Measurements from ENCODE around the gene NEUROD2.

NEUROD2 gene

GRCh38 chr17:39618956-39619785 is 11.5 kb upstream of the NEUROD2 start:
- DNase-seq (ENCODE audit: low spot score), result no peak

DNA sequence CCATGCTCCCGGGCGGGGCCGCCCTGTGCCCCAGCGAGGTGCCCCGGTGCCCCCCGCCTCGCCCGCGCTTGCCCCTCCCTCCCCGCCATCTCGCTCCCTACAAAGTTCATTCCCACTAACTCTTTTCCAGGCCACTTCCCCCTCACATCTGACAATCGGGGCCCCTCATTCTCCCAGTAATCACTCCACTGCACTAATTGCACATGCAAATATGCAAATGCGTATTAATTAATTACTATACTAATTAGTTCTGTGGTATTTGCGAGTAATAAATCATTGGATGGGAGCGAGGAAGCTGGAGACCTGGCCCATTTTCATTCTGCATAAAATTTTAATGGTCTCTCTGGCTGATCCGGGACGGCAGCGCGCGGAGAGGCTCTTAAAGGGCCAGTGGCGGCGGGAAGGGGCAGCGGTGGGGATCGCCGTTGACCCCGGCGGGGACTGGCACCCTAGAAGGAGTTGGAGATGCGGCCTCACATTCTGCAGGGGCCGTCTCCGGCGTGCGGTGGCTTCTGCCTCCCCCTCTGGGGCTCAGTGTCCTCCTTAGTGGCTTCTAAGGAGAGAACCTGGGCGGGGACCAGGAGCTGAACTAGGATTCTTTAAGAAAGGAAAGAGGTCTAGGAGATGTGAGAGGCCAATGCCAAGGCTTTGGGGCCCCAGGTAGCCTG is 10.7 kb upstream of the NEUROD2 start:
- no peak for DNase-seq (ENCODE audit: low spot score)

DNA sequence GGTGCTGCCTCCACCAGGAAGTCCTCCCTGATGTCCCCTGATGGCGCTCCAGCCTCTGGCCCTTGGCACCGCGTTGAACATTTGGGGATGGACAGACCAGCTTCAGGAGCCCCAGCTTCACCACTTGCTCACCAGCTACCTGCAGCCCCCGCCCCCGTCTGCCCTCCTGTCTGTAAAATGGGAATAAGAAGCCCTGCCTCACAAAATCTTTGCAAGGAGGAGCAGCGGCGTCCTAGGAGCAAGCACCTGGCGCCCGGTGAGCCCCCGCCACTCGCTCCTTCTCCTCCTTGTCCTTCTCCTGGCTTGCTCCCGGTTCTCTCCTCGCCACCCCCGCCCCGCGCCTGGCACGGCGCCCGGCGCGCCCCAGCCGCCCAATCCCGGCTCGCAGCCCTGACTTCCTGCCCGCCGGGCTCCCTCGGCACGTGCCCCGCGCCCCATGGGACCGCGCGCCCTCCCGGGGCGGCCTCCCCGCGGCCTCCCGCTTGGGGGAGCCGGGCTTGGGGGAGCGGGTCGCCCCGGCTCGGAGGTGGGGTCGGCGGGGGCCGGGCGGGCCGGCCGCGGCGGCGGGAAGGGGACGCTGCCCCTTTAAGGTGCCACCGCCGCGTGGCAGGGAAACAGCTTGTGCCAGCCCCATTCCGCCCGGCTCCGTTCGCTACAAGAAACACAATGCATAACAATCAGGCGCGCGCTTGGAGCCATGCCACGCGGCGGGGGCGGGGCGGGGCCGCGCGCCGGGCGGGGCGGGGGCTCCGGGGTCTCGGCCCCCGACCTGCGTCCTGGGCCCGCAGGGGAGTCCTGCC is 9.9 kb upstream of the NEUROD2 start:
- no peak for DNase-seq (ENCODE audit: low spot score)

DNA sequence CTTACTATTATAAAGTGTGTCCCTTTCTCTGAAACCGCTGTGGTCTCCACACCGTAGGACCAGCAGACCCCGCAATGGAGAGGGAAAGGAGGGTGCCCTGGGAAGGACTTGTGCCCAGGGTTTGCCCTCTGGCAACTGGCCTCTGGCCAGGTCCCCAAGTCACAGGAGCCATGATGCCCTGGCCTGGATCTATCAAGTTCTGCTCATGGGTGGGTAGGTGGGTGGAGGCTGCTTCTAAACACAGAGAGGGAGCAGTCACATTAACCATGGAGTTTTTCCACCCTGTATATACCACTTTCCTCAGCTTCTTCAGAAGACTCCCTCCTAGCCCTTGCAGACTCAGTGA is 9.4 kb upstream of the NEUROD2 start:
- no peak for DNase-seq (ENCODE audit: low spot score)

DNA sequence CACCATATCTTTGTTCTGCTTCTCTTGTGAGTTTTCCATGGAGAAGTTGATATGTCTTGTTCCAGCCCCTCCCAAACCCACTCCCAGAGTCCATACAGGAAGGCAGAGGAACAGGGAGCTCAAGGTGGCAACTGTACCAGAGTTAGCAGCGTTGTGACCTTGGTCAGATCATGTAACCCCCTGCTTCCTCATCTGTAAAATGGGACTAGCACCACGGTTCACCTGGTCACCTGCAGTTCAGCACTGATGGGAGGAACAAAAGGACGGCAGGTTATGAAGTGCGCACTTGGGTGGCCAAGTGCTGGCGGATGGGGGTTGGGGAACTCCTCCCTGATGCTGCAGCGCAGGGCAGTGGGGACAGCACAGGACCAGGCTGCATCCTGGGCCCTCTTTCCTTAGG is 7.7 kb upstream of the NEUROD2 start:
- DNase-seq (ENCODE audit: low spot score), result no peak

DNA sequence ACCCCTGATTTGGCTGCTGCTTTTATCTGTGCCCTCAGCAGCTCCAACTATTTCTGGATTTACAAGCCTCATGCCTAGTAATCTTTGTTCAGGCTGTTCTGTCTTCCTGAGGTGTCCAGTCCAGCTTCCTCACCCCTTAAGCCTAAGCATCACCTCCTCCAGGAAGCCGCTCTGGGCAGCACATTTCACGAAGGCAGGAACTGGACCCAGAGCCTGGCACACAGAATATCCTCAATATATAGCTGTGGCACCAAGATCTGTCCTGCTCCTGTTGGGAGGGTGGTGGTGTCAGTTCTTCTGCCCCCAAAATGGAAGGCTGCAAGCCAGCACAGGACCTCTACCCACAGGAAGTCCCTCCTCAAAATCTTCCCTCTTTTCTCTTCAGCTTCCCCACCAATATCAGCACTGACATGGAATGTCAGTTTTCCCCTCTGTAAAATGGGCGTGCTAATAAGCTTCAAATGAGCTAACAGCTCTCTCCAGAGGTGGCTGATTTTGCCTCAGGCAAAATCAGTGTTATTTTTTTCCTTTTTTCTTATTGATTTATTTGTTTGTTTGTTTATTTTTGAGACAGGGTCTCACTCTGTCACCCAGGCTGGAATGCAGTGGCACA is 6.9 kb upstream of the NEUROD2 start:
- no peak for DNase-seq (ENCODE audit: low spot score)

- no peak for DNase-seq (ENCODE audit: low spot score)
Measured at GRCh38 chr17:39612935-39613464, 5.3 kb upstream of the NEUROD2 start.

DNA sequence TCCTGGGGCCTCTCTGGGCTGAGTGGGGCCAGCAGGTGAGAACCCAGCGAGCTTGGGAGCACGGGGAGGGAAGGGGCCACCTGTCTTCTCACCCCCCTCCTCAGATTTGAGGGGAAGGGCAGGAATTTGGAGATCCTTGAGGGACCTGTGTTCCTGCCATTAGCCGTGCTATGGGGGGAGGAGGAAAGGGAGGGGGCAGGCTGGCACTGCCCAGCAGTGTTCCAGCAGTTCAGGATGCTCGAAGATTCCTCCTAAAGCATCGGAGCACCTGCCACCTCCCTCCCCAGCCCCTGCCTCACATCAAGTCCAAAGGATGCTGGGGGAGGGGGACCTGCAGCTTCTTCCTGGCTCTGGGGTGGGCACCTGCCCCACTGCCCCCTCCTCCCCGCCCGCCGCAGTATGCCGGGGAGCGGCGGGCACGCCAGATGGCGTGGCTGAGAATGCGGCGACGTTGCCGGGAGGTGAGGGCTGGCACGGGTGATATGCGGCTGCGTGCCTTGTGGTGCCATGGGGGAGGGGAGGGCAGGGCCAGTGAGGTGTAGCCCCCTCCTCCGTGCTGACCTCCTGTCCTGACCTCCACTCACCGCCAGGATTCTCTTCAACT is 4.7 kb upstream of the NEUROD2 start:
- no peak for DNase-seq (ENCODE audit: low spot score)

DNA sequence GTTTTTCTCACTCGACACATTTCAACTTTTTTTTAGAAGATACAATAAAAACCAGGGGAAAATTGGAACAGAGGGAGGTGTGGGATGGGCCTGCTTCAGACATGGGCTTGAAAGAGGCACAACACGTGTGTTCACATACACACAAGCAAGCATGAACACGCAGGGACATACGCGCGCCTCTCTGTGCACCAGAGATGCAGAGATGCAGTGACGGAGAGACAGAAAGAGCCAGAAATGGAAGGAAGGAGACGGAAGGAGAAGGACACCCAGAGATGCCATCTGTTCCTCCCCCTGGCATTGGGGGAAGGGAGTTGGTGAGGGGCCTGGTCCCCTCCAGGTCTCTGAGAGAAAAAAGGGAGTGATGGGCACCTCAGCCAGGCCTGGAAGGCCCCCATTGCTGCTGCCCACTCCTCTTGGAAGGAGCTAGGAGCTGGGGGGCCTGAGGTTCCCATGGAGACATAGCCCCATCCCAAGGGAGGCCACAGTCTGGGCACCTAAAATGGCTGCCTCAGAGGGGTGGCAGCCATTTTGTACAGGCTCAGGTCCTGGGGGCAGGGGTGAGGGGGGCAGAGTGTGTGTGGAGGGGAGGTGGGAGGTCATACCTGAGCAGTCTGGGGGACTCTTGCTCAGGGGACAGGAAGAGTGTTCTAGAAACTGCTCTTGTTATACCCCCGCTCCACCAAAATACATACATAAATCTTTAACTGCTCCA is 3.8 kb upstream of the NEUROD2 start:
- DNase-seq (ENCODE audit: low spot score), result no peak

GRCh38 chr17:39609416-39610025 is 1.8 kb upstream of the NEUROD2 start:
- DNase-seq (ENCODE audit: low spot score), result no peak

DNA sequence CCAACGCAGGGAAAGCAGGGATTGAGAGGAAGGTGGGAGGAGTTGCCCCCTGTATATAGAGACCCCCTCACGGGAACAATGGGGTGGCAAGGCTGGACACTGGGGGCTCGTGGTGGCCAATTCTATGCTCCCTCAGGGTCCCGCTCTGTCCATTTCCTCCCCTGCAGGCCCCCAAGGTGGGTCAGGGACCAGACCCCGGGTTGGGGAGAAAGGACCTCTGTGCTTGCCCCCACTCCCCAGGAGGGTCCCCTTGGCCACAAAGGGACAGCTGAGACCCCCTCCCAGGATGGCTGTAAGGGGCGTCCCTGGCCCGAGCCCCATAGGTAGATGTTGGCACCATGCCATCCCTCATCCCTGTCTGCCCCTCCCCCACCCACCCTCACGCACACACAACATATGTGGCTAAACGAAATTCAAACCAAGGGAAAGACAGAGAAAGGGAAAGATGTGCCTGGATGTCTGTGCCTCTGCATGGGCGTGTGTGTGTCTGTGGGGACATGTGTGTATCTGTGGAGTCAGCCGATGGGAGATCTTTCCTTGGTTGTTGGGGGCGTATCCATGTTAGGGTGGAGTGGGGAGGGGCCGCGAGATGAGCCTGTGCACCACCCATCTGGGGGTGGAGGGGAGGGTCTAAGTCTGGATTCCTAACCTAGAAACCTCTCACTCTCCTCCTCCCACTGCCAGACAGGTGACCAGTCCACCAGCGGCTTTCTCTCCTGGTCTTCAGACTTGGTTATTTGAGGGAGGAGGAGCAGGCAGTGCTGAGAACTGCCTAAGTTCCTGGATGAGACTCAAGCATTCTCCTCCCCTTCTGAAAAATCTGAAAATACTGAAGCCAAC is 642 bp upstream of the NEUROD2 start:
- DNase-seq (ENCODE audit: low spot score), result no peak

- no peak for DNase-seq (ENCODE audit: low spot score)
Measured at GRCh38 chr17:39607057-39607850, 466 bp downstream of the NEUROD2 start.

DNA sequence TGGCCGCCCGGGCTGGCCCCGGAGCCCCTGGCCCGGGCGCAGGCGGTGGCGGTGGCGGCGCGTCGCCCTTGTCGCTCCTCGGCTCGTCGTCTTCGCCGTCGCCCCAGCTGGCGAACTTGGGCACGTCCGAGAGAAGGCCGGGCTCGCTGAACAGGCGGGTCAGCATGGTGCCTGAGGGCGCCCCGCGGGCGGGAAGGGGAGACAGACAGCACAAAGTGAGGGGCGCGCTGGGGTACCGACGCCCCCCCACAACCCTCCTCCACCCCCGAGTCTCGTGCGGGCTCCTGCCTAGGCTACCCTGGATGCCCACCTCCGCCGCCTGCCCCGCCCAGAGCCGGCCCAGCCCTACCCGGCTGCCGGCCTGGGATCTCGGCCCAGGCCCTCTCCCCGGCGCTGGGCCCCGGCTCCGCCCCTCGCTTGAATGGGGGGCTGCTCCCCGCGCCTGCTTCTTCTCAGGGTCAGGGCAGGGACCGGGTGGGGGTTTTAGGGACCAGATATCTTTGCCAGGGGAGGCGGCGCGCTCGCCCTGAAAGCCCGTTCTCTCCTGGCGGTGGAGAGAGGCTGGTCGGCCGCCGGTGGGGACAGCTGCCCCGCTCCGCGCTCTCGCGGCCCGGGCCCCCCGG is 1.2 kb downstream of the NEUROD2 start:
- no peak for DNase-seq (ENCODE audit: low spot score)

DNA sequence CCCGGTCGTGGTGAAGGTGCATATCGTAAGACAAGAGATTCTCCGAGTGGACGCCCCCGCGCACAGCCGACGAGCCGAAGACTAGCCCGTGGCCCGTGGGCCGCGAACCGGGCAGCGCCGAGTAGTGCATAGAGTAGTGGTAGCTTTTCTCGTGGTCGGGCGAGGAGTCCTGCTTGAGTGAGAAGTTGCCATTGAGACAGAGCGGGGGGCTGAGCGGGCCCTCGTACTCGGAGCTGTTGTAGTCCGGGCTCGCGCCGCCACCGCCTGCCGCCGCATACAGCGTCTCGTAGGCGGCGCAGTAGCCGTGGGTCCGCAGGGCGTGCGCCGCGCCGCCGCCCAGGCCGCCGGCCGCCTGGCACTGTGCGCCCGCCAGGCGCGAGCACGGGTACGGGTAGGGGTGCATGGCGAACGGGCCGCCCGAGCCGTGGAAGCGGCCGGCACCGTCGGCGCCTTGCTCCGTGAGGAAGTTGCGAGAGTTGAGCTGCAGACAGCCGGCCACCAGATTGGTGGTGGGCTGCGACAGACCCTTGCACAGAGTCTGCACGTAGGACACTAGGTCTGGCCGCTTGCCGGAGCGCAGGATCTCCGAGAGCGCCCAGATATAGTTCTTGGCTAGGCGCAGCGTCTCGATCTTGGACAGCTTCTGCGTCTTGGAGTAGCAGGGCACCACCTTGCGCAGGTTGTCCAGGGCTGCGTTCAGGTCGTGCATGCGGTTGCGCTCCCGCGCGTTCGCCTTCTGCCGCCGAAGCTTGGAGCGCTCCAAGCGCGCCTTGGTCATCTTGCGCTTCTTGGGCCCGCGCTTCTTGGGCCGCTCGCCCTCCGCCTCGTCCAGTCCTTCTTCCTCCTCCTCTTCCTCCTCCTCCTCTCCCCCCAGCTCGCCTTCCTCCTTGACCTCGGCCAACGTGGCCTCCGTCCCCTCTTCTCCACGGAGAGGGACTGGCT is 2.0 kb downstream of the NEUROD2 start:
- no peak for DNase-seq (ENCODE audit: low spot score)

DNA sequence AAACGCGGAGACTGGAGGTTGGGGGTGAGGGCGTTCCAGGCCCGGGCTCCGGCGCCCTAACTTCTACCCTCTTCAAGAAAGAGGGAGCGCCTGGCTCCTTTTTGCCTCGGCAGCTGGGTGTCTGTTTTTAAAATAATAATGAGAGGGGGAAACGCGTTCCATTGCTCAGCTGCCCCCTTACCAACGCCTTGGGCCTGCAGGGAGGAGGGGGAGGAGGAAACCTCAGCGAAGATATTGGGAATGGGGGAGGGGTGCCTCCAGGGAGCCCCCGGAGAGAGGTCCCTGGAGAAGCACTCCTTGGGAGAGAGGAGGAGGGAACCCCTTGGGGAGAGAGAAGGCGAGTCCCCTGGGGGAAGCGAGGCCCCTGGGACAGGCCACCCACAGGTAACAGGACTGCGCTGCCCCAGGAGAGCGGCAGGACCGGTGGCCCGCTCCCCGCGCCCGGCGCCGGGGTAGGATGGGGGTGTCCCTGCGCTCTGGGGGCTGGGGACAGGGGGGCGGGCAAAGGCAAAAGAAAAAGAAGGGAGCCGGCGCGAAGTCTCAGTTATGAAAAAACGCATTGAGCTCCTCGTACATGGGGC is 2.7 kb downstream of the NEUROD2 start:
- no peak for DNase-seq (ENCODE audit: low spot score)

GRCh38 chr17:39603304-39604016 is 4.3 kb downstream of the NEUROD2 start:
- DNase-seq (ENCODE audit: low spot score), result no peak
